ENCODE results near the gene CSF1.

DNA sequence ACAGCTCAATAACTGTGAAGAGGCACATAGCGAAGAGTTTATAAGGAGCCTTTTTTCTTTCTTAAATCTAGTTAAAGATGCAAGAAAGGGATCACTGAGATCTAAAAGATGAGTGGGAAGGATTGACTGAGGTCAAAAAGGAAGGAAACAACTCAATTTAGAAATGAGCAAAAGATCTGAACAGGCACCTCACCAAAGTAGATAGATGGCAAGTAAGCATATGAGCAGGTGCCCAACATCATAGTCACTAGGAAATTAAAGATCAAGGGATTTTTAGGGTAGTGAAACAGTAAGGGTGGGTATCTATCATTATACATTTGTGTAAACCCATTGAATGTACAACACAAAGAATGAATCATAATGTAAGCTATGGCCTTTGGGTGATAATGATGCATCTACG lies 44.6 kb upstream of the CSF1 start:
- TF ChIP-seq, protein P1, sequence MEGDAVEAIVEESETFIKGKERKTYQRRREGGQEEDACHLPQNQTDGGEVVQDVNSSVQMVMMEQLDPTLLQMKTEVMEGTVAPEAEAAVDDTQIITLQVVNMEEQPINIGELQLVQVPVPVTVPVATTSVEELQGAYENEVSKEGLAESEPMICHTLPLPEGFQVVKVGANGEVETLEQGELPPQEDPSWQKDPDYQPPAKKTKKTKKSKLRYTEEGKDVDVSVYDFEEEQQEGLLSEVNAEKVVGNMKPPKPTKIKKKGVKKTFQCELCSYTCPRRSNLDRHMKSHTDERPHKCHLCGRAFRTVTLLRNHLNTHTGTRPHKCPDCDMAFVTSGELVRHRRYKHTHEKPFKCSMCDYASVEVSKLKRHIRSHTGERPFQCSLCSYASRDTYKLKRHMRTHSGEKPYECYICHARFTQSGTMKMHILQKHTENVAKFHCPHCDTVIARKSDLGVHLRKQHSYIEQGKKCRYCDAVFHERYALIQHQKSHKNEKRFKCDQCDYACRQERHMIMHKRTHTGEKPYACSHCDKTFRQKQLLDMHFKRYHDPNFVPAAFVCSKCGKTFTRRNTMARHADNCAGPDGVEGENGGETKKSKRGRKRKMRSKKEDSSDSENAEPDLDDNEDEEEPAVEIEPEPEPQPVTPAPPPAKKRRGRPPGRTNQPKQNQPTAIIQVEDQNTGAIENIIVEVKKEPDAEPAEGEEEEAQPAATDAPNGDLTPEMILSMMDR (IDR thresholded peaks at IDR 0.05): no peak
- TF ChIP-seq POLR2A (IDR thresholded peaks at IDR 0.05): no peak

Measured in Peyer's patch (tissue), 4 donors.